NCI-H2107 treated with DMSO at 0.1 percent for 48 hours (cell line): ENCODE results near the gene FAM200A.
"Not testable (repeated sequence)": the region's sequence is repeated elsewhere in the genome, so short reads cannot be mapped to it uniquely, and the experiment has no call there.

ENCODE experiments used
- DNase-seq: peaks from one replicate; lab custom pipeline; 2025; ENCODE audit not compliant: unreplicated experiment; lab: John Stamatoyannopoulos, UW

Gene FAM200A

GRCh38 chr7:99551767-99552463 lies at the start of gene FAM200A:
Gene FAM200A, minus strand, starts transcription at chr7:99552114. Its CDS starts 3,707 bp downstream, at chr7:99548407.
- peak; percentile 77 for DNase-seq

GRCh38 chr7:99599836-99600235 lies 47.9 kb upstream of the FAM200A start:
- no peak for DNase-seq

- DNase-seq: no peak
Observed at GRCh38 chr7:99597762-99598501, 46.0 kb upstream of the FAM200A start, which contains the start of gene TMEM225B. Gene TMEM225B, plus strand, starts transcription at chr7:99598267. Its CDS starts 6,122 bp downstream, at chr7:99604389.

GRCh38 chr7:99596408-99596955 lies 44.6 kb upstream of the FAM200A start:
- DNase-seq: no peak

- no peak for DNase-seq
Observed at GRCh38 chr7:99594948-99595745, 43.2 kb upstream of the FAM200A start.

- DNase-seq: no peak
Observed at GRCh38 chr7:99588868-99589267, 37.0 kb upstream of the FAM200A start.

- DNase-seq: not testable (repeated sequence)
Observed at GRCh38 chr7:99580778-99581332, 28.9 kb upstream of the FAM200A start.

- DNase-seq: no peak
Observed at GRCh38 chr7:99579956-99580777, 28.3 kb upstream of the FAM200A start.

GRCh38 chr7:99579281-99579955 lies 27.5 kb upstream of the FAM200A start:
- DNase-seq: no peak

- DNase-seq: no peak
Observed at GRCh38 chr7:99576251-99576650, 24.3 kb upstream of the FAM200A start.

- DNase-seq: no peak
Observed at GRCh38 chr7:99573257-99573656, 21.3 kb upstream of the FAM200A start.

GRCh38 chr7:99571768-99572167 lies 19.9 kb upstream of the FAM200A start:
- DNase-seq: no peak

- DNase-seq: not testable (repeated sequence)
Observed at GRCh38 chr7:99568770-99569169, 16.9 kb upstream of the FAM200A start.

GRCh38 chr7:99563650-99564049 lies 11.7 kb upstream of the FAM200A start:
- no peak for DNase-seq

GRCh38 chr7:99562832-99563231 lies 10.9 kb upstream of the FAM200A start:
- DNase-seq: no peak

GRCh38 chr7:99562114-99562784 lies 10.3 kb upstream of the FAM200A start:
- no peak for DNase-seq

GRCh38 chr7:99561737-99562051 lies 9.8 kb upstream of the FAM200A start:
- DNase-seq: no peak

GRCh38 chr7:99560834-99561736 lies 9.2 kb upstream of the FAM200A start:
- no peak for DNase-seq
